Small intestine (tissue), 7 donors: ENCODE data around the gene SP2. TPM values are rescaled to one million over a fixed set of nuclear protein-coding genes. Genes with fewer than 3 reads are reported as not detected.
A peak's percentile ranks its signal among the peaks of the same experiment; 100 is the strongest.
"Not testable (repeated sequence)": the region's sequence is repeated elsewhere in the genome, so short reads cannot be mapped to it uniquely, and the experiment has no call there.

Experiments used
- DNase-seq, 2 donors: peaks; one replicate each; pipeline versions ENCODE4 v3.0.0 to v3.0.0-alpha.2; 2013
- FAIRE-seq: peaks from 2 replicates; lab custom pipeline; 2012; peaks lifted over from hg19 to GRCh38; lab: Jason Lieb, UNC
- H3K27ac ChIP-seq, 3 donors: one replicate each; pipeline ENCODE4 v1.5.1; 2013; ENCODE audit warnings: low read length in 2 of 3, mild to moderate bottlenecking in 2 of 3, control low read depth in 1 of 3, inconsistent platforms in 1 of 3, low read depth in 1 of 3, moderate library complexity in 1 of 3
- H3K27me3 ChIP-seq, 3 donors: one replicate each; pipeline ENCODE4 v1.6.1; 2013; ENCODE audit warnings: low read length in 3 of 3, inconsistent platforms in 1 of 3; ENCODE audit not compliant: control insufficient read depth in 3 of 3, insufficient read depth in 3 of 3
- H3K36me3 ChIP-seq, 3 donors: one replicate each; pipeline ENCODE4 v1.6.1; 2013; ENCODE audit warnings: low read length in 3 of 3, inconsistent platforms in 1 of 3, low read depth in 1 of 3, mild to moderate bottlenecking in 1 of 3, moderate library complexity in 1 of 3; ENCODE audit not compliant: control insufficient read depth in 3 of 3, insufficient read depth in 2 of 3
- H3K4me1 ChIP-seq, 3 donors: one replicate each; pipeline ENCODE4 v1.6.1; 2013; ENCODE audit warnings: low read length in 2 of 3, inconsistent platforms in 1 of 3, low read depth in 1 of 3, mild to moderate bottlenecking in 1 of 3, moderate library complexity in 1 of 3; ENCODE audit not compliant: control insufficient read depth in 3 of 3, insufficient read depth in 2 of 3
- H3K4me3 ChIP-seq, 3 donors: one replicate each; pipeline ENCODE4 v1.5.1; 2013; ENCODE audit warnings: low read length in 3 of 3, control low read depth in 1 of 3, inconsistent platforms in 1 of 3, low read depth in 1 of 3, mild to moderate bottlenecking in 1 of 3, moderate library complexity in 1 of 3
- H3K9me3 ChIP-seq, 2 donors: one replicate each; pipeline ENCODE4 v1.6.1; 2013; ENCODE audit warnings: low read depth in 1 of 2, low read length in 1 of 2; ENCODE audit not compliant: control insufficient read depth in 2 of 2, insufficient read depth in 1 of 2
- WGBS, 3 donors: extraction: QIAGEN DNeasy Blood & Tissue Kit; methylation state at CpG; one replicate each; pipeline ENCODE4 v1.1.7; 2013; 5-methylcytosine and 5-hydroxymethylcytosine counted together
- polyA plus RNA-seq, 4 donors: library from polyadenylated mRNA; stranded (reverse) in 3 of 4; unstranded in 1 of 4; fragments of 200-250 nt in 3 of 4; fragments of 120-200 nt in 1 of 4; gene quantifications; one replicate each; pipeline versions ENCODE4 v1.2.1 to v1.2.3, GENCODE V29; 2013
- donor health status: healthy with polysubstance abuse.
- donor health status: control.
- donor health status: control.
- donor health status: Bipolar disorder and iron deficiency.
- donor health status: healthy.

SP2 gene
- polyA plus RNA-seq, 4 donors: 8.7 to 17.3 (median 12.6) TPM

- WGBS, 3 donors: 68 to 70% (median 69%) methylated on average over 2 of the region's 2 CpGs
Measured at GRCh38 chr17:47928415-47928814, 32.4 kb downstream of the SP2 start.

GRCh38 chr17:47929218-47930000, 33.4 kb downstream of the SP2 start:
- Histone ChIP-seq H3K27me3 (no peaks in the 10 kb centered on the region), H3K36me3 (peaks cover 17 to 70% (median 24%) of the 10 kb centered on the region in 3 donors), H3K27ac (no peak overlapping the region), H3K4me1 (peaks cover 0 to 6% (median 2%) of the 10 kb centered on the region in 3 donors), H3K9me3 (no peaks in the 10 kb centered on the region), H3K4me3 (no peak overlapping the region)
- DNase-seq (peak; percentile 21 to 74), FAIRE-seq (no peak)
- WGBS, 3 donors: 42 to 61% (median 56%) methylated on average over 10 of the region's 10 CpGs

More at GRCh38 chr17:47928415-47928814, 32.4 kb downstream of the SP2 start:
- Histone ChIP-seq H3K27ac (no peak overlapping the region), H3K9me3 (no peaks in the 10 kb centered on the region), H3K4me3 (no peak overlapping the region), H3K4me1 (peaks cover 0 to 6% (median 2%) of the 10 kb centered on the region in 3 donors), H3K36me3 (peaks cover 17 to 78% (median 24%) of the 10 kb centered on the region in 3 donors), H3K27me3 (no peaks in the 10 kb centered on the region)
- no peak for FAIRE-seq
- DNase-seq: no peak

GRCh38 chr17:47931848-47932247, 35.8 kb downstream of the SP2 start:
- DNase-seq (no peak), FAIRE-seq (no peak)
- Histone ChIP-seq H3K27ac (no peak overlapping the region), H3K4me3 (no peak overlapping the region), H3K36me3 (peaks cover 9 to 51% (median 17%) of the 10 kb centered on the region in 3 donors), H3K27me3 (no peaks in the 10 kb centered on the region), H3K9me3 (no peaks in the 10 kb centered on the region), H3K4me1 (peaks cover 0 to 12% (median 2%) of the 10 kb centered on the region in 3 donors)
- 81 to 83% (median 83%) methylated on average over 4 of the region's 4 CpGs for WGBS, 3 donors

GRCh38 chr17:47934856-47935255, 38.8 kb downstream of the SP2 start:
- DNase-seq: no peak
- Histone ChIP-seq H3K27ac (no peak overlapping the region), H3K9me3 (no peaks in the 10 kb centered on the region), H3K27me3 (no peaks in the 10 kb centered on the region), H3K4me3 (no peak overlapping the region), H3K4me1 (peaks cover 0 to 6% (median 0%) of the 10 kb centered on the region in 3 donors), H3K36me3 (peaks cover 0 to 25% (median 8%) of the 10 kb centered on the region in 3 donors)
- no peak for FAIRE-seq
- WGBS, 3 donors: 91 to 100% (median 100%) methylated on average over 1 of the region's 1 CpG

GRCh38 chr17:47935468-47935867, 39.4 kb downstream of the SP2 start:
- H3K4me3 ChIP-seq: not testable (repeated sequence)

GRCh38 chr17:47935961-47936360, 39.9 kb downstream of the SP2 start:
- DNase-seq: peak; percentile 43 to 70
- WGBS, 3 donors: 26 to 65% (median 57%) methylated on average over 5 of the region's 5 CpGs
- peaks cover 0 to 14% (median 0%) of the 10 kb centered on the region in 3 donors for H3K36me3 ChIP-seq
- no peak overlapping the region for H3K27ac ChIP-seq
- H3K4me1 ChIP-seq: peaks cover 0 to 8% (median 0%) of the 10 kb centered on the region in 3 donors
- no peaks in the 10 kb centered on the region for H3K9me3 ChIP-seq
- no peaks in the 10 kb centered on the region for H3K27me3 ChIP-seq
- FAIRE-seq: no peak
- H3K4me3 ChIP-seq: no peak overlapping the region

More at GRCh38 chr17:47935468-47935867, 39.4 kb downstream of the SP2 start:
- WGBS, 3 donors: 77 to 85% (median 77%) methylated on average over 3 of the region's 3 CpGs
- H3K9me3 ChIP-seq, H3K27ac ChIP-seq, DNase-seq, FAIRE-seq, H3K4me1 ChIP-seq, H3K27me3 ChIP-seq: not testable (repeated sequence)
- H3K36me3 ChIP-seq: peaks cover 0 to 19% (median 3%) of the 10 kb centered on the region in 3 donors

- WGBS, 3 donors: 79 to 88% (median 80%) methylated on average over 5 of the region's 5 CpGs
- no peak overlapping the region for H3K27ac ChIP-seq
- peaks cover 0 to 22% (median 3%) of the 10 kb centered on the region in 3 donors for H3K4me1 ChIP-seq
- FAIRE-seq (no peak), DNase-seq (no peak)
- H3K27me3 ChIP-seq: no peaks in the 10 kb centered on the region
- peaks cover 0 to 6% (median 0%) of the 10 kb centered on the region in 3 donors for H3K36me3 ChIP-seq
- no peak overlapping the region for H3K4me3 ChIP-seq
- H3K9me3 ChIP-seq: no peaks in the 10 kb centered on the region
Measured at GRCh38 chr17:47937941-47938340, 41.9 kb downstream of the SP2 start.

GRCh38 chr17:47941246-47942095, 45.4 kb downstream of the SP2 start, which contains the start of gene PNPO:
TSS of gene PNPO (plus strand) at chr17:47941571. CDS start at chr17:47941676, 105 bp downstream.
- peaks cover 0 to 33% (median 0%) of the 10 kb centered on the region in 3 donors for H3K36me3 ChIP-seq
- H3K27ac ChIP-seq: peak within 1 kb of the TSS; percentile 74 to 84 (median 84)
- FAIRE-seq (peak; percentile 94), DNase-seq (peak; percentile 97 to 100)
- no peaks in the 10 kb centered on the region for H3K27me3 ChIP-seq
- 0 to 2% (median 1%) methylated on average over 50 of the region's 50 CpGs for WGBS, 3 donors
- H3K4me1 ChIP-seq: peaks cover 0 to 25% (median 3%) of the 10 kb centered on the region in 3 donors
- no peaks in the 10 kb centered on the region for H3K9me3 ChIP-seq
- H3K4me3 ChIP-seq: peak within 1 kb of the TSS; percentile 60 to 79 (median 73)
